ENCODE measurements around the gene DNAH1.

Gene DNAH1

DNA sequence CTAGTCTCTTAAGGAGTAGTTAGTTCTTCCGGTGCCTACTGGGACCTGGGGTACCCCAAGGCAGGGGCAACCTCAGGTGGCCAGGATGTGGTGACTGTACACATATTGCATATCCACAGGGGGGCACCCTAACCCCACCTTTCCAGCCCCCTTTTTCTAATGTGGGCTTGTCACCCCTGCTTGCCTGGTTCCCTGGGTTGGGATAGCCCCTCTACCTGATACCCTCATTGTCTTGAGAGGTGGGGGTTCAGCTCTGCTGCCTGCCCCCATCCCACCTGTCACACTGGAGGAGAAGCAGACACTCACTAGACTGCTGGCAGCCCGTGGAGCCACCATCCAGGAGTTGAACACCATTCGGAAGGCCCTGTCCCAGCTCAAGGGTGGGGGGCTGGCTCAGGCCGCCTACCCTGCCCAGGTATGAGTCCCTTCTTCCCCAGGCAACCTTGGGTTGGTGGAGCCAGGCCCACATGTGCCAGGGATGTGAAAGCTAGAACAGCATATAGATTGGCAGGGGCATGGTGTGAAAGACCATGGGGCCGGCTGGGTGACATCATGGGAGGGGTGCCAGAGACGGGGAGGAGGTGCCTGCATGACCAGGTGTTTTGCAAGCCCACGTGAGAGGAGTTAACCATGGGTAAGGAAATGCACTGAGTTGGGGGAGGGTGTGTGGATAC is 24.5 kb upstream of the DNAH1 start:
- DNase-seq: peak; percentile 32

DNA sequence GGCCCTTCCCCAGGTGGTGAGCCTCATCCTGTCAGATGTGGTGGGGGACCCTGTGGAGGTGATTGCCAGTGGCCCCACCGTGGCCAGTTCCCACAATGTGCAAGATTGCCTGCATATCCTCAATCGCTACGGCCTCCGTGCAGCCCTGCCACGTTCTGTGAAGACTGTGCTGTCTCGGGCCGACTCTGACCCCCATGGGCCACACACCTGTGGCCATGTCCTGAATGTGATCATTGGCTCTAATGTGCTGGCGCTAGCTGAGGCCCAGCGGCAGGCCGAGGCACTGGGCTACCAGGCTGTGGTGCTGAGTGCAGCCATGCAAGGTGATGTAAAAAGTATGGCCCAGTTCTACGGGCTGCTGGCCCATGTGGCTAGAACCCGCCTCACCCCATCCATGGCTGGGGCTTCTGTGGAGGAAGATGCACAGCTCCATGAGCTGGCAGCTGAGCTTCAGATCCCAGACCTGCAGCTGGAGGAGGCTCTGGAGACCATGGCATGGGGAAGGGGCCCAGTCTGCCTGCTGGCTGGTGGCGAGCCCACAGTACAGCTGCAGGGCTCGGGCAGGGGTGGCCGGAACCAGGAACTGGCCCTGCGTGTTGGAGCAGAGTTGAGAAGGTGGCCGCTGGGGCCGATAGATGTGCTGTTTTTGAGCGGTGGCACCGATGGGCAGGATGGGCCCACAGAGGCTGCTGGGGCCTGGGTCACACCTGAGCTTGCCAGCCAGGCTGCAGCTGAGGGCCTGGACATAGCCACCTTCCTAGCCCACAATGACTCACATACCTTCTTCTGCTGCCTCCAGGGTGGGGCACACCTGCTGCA is 23.7 kb upstream of the DNAH1 start:
- no peak for DNase-seq

DNA sequence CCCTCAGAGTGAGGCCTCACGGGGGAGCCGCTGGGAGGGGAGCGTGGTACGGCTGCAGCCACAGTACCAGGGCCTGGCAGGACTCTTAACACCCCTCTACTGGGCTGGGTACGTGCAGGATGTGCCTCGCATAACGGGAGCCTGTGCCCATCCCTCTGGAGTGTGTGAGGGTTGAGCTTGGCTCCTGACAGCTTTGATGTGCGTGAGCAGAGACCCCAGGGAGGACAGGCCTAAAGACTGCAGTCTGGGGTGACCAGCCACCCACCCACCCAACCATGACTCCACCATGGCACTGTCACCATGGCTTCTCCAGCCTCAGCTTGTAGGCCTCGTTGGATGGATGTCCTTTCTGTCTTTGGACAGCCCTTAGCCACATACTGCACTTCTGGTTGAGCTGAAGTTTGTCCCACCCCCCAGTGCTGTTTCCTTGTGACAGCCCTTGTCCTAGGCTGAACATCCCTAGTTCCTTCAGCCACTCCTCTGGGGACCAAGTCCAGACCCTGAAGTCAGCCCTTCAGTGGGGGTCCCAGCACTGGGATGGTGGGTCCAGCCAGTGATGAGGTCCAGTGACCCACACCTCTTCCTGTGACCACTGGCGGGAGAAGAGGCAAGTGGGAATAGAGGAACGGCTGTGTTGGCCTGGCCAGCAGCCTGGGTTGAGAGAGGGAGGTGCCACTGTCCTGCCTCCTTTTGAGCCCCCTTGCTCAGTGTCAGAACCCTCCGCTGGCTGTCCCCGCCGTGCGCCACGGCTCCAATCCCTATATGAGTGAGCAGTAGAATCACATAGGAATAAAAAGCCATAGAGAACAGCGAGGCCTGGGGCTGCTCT is 22.4 kb upstream of the DNAH1 start:
- no peak for DNase-seq

DNA sequence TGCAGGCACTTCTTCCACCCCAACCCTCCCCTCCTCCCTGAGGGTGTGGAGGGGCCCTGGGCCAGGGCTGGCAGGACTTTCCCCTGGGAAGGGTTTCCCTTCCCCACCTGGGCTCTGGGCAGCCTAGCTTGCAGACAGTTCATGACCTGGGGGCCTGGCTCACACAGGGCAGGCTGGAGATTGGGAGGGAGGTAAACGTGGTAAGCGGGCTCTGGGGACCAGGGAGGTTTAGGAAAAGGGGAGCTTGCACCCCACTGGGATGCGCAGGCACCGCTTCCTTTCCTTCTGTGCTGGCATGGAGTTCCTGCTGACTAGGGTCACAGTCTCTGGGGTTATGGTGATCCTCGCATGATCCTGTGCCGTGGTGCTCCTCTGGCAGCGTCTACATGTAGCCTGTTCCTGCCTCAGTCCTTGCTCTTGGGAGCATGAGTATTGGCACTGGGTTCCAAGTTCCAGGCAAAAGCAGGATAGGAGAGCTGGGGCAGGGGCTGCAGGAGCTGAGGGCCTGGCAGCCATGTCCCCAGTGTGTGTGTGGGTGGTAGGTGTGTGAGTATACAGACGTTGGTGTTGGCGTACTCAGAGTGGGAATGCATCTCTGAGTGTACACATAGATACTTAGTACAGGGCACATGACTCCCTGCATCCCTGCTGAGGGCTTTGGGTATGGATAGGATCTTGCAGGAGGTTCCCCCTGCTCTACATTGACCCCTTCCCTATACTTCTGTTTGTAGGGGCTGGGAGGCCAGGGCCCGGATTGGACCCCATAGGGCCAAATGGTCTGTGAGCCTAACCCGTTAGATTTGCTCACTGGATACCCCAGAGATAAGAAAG is 21.6 kb upstream of the DNAH1 start:
- DNase-seq: no peak

DNA sequence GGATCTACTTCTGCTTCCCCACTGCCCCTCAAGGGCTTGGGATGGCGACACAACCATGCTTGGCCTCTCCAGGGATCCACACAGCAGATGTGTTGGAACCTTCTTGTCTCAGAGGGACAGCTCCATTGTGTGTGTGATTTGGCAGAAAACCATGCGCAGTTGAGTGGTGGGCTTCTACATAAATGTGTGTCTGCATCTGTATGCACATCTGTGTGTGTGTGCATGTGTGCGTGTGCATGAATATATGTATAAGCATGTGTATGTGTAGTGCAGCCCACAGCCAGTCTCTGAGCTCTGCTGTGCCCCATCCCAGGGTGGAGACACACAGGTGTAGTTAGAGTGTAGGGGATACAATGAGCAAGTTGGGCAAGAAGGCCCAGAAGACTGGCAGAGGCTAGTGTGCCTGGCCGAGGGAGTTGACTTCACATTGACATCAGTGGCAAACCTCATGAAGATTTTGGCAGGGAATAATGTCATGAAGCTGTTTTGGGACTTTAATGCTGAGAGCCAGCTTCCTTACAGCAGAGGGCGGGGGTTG is 20.4 kb upstream of the DNAH1 start:
- DNase-seq: no peak

DNA sequence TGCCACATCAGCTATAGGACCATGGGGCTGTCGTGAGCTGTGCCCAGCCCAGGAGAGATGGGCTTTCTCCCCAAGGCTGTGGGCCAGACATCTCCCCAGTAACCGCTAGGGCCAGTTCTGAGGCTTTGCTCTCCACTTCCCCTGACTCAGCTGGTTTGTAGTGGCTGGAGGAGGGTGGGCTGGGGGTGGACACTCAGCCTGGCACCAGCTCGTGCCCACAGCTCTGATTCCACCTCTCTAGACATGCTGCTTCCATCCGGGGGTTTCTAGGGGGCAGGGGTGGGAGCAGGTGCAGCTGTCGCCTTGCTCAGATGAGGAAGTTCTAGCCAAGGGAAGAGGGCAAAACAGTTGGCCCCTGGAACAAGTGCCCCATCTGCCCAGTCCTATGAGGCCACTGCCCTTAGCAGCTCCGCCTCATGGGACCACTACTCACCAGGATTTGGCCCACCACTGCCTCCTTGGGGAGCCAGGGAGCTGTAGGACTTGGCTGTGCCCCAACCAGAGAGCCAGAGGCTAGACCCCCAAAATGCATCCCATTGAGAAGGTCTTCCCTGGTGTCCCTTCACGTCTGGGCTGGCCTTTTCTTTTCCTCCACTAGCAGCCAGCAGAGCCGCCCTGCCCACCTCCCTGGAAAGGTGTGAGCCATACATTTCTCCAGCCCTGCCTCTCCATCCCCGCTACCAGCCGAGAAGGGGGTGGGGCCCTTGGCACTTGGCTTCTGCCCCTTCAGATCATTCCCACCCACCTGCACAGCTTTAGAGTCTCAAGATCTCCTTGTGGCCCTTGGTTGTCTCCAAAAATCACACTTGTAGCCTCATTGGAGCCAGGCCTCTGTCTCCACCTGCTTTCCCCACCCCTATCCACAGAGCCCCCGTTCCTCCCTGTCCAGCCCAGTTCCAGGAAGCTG is 18.6 kb upstream of the DNAH1 start:
- DNase-seq: no peak

DNA sequence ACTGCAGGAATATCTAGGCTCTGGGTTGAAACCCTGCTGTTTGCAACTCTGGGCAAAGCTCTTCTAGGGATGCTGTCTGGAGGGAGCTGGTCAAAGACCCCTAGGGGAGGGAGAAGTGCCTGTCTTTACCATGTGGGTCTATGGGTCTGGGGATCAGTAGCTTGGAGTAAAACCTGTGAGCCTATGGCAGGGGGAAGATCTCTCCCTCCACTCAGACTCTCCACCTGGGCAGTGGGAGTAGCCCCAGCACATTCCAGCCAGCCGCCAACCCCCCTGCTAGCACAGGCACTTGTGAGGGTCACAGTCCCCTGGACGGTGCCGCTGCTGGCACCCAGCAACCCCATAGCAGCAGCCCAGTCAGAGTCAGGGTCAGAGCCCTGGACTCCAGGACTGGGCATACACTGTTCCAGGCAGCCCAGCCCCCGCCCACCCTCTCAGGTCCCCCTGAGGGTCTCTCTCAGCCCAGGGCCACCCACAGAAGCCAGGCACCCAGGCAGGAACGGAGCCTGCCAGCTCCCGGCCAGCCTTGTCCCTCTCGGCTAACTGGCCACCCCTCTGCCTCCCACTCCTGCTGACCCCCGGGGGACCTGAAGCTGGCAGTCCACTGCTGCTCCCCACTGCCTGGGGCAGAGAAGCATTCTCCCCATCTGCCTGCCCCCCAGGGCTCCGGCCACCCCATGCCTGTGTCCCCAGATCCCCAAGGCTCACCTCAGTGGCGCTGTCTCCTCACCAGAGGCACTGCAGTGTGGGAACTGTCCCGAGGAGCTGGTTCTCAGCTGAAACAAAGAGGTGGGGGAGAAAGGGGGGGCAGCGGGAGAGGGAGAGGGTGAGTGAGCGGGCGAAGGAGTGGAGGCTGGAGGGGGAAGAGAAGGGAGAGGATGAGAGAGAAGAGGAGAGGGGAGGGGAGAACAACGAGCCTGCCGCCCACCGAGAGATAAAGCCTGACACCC is 17.7 kb upstream of the DNAH1 start:
- no peak for DNase-seq

DNA sequence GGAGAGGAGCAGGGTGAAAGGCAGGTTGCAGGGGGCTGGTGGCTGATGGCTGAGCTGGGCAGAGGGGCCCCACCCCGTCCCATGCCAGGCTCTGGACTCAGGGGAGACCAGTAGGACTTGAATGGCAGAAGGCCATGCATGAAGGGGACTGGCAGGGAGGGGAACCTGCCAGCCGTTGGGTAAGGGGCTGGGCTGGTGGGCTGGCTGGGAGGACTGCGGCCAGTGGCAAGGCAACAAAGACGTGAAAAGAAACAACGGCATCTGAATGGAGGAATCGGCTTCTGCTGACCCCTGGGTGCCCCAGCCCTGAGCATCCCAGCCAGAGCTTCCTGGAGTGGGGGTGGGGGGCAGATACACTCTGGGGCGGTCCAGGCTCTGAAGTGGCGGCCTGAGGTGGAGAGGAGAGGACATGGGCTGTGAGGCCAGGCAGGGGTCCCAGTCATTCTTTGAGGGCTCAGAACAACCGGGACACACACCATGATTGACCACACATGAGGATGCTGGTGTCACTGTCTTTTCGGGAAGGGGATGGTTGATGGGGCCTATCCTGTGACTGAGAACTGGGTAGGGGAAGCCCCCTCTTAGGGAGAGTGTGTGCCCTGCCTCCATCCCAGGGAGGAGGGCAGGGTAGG is 16.8 kb upstream of the DNAH1 start:
- no peak for DNase-seq

DNA sequence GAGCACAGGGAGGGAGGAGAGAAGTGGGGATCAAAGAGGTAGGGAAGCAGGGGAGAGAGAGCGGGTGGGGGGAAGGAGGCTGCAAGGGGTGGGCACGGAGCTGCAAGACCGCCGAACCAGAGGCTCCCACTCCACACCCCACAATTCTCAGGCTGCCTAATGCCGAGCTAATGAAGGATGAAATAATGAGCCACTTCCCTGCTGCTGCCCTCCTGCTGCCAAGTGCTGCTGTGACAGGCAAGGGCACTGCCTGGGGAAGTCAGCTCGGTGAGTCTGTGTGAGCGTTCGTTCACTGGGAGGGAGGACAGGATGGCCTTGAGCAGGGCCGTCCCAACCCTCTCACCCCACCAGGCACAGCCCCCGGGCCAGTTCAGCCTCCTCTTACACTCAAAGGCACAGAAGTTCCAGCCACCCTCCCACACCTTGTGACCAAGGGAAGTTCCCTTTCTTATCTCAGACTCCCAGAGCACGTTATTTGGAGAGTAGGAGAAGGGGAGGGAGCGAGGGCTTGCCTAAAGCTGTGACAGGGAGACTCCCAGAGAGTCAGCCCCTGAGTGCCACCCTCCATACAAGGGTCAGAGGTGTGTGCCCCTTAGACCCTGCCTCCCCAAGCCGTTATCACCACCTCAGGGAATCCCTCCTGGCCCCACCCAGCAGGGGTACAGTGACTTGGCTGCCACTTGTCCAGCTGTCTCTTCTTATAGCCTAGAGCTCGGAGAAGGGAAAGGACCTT is 16.1 kb upstream of the DNAH1 start:
- no peak for DNase-seq

DNA sequence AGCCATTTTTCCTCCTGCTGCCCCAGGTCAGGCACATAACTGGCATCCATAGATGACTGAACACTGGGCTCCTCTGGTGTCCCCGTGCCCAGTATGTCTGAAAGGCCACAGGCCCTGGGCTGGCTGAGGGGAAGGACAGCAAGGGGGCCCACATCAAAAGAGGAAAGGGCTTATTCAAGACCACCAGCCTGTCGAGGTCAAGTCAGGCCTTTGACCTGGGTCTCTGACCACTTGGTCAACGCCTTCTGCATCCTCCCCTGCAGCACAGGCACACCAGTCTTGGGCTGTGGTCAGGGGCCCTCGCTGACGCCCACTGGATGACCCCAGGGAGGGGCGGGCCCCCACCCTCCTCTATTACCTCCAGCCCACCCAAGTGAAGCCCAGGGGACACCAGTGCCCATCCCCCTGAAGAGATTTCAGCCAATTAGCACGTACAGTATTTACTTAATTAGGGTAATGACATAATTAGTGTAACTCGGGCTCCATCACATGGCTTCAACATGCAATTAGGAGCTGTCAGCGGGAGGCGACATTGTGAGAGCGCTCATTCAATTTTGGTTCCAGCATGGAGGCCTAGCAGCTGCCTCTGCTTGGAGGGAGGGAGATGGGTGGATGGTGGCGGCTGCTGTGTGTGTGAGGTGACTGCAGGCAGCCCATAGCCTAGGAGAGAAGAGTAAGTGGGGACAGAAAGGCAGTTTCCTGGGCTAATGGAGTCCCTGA is 13.5 kb upstream of the DNAH1 start:
- DNase-seq: no peak

DNA sequence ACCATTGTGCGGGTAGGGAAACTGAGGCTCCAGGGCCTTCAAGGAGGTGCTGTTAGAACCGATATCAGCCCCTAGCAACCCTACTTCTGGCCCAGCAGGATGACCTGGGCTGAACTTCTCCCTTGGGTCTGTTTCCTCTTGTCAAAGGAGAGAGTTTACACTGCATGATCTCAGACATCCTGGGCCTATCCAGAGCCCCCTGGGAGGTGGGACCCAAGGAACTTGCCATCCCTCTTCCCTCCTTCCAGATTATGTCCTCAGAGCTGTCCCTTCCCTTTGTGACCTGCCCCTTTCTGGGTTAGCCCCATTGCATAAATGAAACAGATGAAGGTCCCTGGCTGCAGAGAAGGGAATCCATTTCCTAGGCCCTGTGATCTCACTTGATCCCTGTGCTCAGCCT is 12.3 kb upstream of the DNAH1 start:
- no peak for DNase-seq

DNA sequence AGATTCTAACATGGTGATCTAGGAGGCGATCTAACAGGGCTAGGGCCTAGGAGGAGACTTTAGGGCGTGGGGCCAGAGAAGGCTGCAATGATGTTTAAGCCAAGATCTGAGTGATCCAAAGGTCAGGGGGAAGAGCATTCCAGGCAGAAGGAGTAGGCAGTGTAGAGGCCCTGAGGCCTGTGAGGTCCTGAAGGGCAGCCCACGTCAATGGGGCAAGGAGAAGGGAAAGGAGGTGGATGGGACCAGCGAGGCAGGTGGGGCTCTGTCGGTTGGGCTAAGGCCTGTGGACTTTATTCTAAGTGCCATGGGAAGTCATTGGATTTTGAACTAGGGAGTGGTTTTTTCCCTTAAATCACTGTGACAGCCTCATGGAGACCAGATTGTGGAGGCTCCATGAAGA is 10.2 kb upstream of the DNAH1 start:
- DNase-seq: no peak

DNA sequence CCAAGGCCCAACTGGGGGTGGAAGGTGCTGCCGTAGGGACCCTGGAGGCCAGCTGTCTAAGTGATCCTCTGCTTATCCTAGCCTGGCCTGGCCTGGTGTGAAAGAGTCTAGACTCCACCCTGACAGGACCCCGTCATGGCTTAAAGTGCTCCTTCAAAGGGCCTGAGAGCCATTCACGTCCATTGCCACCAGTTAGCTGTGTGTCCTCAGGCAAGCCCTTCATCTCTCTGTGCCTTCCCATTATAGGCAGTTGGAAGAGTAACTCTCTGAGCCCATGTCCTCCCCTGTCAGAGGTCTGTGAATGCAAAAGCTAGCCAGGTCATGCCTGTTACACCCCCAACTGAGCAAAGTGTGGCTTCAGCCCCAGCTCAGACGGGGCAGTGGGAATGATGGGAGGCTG is 9.1 kb upstream of the DNAH1 start:
- no peak for DNase-seq

DNA sequence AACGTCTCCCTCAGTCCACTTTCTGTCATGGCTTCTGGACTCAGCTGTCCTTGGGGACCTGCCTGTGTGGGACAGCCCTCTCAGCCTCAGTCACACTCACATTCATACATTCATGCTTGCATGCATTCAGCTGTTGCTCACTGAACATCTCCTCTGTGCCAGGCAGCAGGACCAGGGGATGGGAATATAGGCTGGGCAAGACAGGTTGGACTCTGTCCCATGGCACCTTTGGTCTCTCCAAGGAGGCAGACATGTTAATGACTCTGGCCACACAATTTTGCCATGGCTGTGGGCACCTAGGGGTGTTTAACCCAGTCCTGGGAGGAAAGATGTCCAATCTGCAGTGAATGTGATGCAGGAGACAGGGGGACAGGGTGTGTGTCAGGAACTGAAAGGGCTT is 7.8 kb upstream of the DNAH1 start:
- DNase-seq: no peak

DNA sequence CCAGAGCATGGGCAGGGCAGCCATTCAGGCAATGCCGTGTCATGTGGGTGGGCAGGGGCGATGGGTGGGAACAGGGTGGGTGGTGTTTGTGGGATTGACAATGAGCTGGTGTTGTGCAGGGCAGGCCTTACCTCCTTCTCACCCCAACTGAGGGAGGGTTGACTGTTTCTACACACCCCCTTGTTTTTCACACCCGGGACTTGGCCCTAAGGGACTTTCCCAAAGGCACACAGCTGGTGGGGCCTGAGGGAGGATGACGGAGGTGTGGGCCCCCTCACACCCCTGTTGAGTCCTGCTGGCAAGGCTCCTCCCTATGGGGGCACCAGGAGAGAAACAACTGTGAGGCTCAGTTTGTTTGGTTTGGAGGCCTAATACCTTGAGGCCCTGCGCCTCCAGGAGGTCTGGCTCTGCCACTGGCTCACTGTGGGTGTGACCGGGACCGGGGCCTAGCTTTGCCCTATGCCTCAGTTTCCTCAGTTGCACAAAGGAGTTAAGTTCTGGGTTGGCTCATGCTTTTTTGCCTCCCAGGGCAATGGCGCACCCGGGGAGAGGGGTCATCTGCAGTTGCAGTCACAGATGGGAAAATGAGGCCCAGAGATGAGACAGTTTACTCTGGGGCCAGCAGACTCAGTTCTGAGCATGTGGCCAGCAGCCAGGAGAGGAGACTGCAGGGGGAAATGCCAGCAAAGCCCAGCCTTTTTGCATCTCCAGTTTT is 5.1 kb upstream of the DNAH1 start:
- DNase-seq: no peak

DNA sequence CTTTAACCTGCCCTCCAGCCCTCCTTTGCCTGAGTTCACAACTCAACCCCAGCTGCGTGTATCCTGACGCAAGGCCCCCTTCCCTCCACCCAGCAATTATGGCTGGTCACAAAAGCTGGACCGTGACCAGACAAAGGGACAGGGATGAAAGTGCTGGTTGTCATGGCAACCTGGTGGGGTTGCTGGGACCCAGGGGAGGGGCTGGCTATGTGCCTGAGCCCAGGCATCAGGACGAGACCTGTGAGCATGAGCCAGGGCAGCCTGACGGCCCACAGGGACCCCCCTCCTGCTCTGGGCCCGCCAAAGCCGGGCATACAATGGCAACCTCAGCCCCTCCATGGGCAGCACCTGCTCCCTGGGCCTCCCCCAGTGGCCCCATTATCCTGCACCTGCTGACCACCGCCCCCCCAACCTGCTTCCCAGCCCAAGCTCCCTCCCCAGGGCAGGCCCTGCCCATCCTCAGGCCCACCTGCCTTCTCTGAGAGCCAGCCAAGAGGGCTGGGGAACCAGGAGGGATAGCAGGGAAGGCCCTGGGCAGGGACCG is 4.5 kb upstream of the DNAH1 start:
- no peak for DNase-seq

DNA sequence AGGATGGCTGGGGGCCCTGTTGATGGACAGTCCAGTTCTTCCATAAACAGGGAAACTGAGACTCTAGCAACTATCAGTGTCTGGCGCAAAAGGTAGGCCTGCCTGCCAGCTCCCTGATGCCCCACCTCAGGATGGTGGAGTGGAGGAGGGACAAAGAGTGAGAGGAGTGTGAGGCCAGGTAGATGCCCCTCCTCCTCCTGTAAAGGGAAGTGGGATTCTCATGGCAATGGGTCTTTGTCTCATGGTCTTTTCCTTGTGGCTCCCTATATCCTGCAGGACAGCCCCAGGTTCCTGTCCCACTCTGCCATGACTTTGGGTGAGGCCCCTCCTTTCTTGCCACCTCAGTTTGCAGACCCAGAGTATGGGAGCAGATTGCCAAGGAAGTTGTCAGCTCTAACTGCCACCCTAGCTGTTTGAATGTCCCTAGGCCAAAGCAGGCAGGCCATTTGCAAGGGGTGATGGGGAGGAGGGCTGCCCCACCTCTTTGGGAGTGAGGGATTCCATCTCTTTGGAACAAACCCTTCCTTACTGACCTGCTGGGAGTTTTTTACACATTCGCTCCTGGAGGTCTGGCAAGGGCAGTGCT is 2.8 kb upstream of the DNAH1 start:
- DNase-seq: no peak
